ENCODE data around the gene GTF3A.

The GTF3A gene

DNA sequence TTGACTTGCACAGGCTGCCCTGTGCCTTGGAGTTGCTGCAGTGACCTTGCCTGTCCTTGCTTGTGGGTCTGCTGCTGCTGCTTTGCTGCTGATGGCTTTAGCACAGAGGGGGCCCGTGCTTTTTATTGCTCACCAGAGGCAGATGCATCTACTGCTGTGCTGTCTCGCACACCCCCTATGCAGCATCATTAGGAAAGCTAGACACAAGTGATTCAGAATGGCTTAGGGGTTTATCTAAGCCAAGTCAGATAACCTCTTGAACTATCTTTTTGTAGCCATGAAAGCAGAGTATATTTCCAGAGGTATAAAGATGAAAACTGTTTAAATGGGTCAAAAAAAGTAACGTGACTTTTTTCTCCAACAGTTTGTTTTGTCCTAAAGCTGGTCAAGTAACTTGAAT is 7.8 kb downstream of the GTF3A start:
- no peak for DNase-seq (ENCODE audit: low spot score)
- Histone ChIP-seq H3K27ac (no peak overlapping the region), H3K4me3 (no peak overlapping the region)
- TF ChIP-seq, protein P1, sequence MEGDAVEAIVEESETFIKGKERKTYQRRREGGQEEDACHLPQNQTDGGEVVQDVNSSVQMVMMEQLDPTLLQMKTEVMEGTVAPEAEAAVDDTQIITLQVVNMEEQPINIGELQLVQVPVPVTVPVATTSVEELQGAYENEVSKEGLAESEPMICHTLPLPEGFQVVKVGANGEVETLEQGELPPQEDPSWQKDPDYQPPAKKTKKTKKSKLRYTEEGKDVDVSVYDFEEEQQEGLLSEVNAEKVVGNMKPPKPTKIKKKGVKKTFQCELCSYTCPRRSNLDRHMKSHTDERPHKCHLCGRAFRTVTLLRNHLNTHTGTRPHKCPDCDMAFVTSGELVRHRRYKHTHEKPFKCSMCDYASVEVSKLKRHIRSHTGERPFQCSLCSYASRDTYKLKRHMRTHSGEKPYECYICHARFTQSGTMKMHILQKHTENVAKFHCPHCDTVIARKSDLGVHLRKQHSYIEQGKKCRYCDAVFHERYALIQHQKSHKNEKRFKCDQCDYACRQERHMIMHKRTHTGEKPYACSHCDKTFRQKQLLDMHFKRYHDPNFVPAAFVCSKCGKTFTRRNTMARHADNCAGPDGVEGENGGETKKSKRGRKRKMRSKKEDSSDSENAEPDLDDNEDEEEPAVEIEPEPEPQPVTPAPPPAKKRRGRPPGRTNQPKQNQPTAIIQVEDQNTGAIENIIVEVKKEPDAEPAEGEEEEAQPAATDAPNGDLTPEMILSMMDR (IDR thresholded peaks at IDR 0.05) = no peak

DNA sequence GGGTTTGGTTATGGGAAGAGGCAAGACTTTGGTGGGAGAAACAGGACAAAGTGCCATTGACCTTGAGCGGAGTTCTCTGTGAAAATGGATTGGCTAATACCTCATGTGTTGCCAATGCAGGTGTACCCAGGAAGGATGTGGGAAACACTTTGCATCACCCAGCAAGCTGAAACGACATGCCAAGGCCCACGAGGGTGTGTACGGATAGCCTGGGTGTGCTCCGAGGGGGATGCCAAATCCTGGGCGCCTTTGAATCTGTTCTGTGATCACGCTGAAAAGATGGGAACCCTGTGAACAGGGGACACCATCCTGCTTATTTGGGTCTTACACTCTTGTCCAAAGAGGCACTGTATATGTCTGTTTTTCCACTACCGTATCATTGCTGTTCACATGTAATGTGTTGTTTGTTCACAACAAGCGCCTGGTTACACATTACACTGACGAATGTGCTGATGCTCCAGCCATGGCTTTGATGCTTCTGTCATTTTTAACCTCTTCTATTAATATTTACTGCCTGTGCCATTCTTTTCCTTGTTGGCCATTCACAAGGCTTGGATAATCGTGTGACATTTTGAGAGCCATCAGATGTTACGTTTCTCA is 8.3 kb downstream of the GTF3A start:
- no peak overlapping the region for H3K27ac ChIP-seq
- H3K4me3 ChIP-seq = no peak overlapping the region
- TF ChIP-seq, protein P1 (IDR thresholded peaks at IDR 0.05) = no peak
- no peak for DNase-seq (ENCODE audit: low spot score)

DNA sequence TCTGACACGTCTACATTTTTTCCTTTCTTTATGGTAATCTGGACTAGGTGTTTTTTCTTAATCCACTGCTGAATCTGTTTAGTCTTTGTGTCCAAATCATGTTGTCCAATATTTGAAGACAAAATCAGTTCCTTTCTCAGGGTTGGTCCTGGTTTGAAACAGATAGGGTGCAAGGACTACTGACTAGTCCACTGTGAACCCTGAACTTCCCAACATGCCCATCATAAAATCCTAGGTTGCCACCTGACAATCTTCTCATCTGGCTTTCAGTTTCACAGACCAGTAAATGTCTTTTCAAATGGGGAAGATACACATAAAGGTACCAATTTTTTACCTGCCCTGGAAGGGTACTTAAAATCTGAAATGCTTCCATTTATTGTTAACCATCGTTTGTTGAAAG is 12.7 kb downstream of the GTF3A start:
- Histone ChIP-seq H3K4me3 (no peak overlapping the region), H3K27ac (no peak overlapping the region)
- no peak for DNase-seq (ENCODE audit: low spot score)
- TF ChIP-seq, protein P1 (IDR thresholded peaks at IDR 0.05) = no peak

DNA sequence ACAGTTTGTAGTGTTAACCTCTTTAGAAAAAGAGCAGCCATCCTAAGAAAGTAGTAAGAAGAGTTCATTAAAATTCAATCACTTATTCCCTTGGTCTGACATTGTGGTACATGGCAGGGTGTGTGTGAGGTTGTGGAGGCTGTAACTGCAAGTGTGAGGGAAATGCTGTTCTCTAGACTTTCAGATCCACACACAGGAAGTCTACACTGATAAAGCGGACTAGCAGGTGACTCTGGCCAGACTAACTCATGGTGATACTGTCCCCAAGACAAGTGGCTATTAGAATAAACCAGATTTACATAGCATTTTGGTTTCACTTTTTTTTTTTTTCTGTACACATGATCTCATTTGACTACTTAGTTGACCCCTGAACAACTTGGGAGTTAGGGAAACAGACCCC is 16.0 kb downstream of the GTF3A start:
- TF ChIP-seq, protein P1 (IDR thresholded peaks at IDR 0.05) = no peak
- DNase-seq (ENCODE audit: low spot score) = no peak
- no peak overlapping the region for H3K4me3 ChIP-seq
- H3K27ac ChIP-seq = no peak overlapping the region

DNA sequence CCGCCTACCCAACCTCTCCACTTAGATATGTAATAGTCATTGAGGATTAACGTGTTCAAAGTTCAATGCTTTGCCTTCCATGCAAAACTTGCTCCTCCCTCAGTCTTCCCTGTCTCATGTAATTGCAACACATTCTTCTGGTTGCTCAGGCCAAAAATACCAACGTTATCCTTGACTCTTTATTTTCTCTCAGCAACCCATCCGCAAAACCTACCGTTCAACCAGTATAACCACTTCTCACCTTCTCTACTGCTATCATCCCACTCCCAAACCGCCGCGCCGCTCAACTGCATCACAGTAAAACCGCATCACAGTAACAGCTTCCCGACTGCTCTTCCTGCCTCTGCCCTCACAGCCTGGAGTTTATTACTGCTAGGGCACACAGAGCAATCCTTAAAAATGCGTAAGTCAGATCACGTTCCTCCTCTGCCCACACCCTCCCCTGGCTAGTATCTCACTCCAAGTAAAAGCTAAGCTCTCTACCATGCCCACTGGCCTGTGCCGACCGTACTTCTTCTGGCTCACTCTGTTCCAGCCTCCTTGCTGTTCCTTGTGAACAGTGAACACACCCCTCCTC is 17.7 kb downstream of the GTF3A start:
- no peak overlapping the region for H3K27ac ChIP-seq
- TF ChIP-seq, protein P1 (IDR thresholded peaks at IDR 0.05) = no peak
- DNase-seq (ENCODE audit: low spot score) = no peak
- H3K4me3 ChIP-seq = no peak overlapping the region

DNA sequence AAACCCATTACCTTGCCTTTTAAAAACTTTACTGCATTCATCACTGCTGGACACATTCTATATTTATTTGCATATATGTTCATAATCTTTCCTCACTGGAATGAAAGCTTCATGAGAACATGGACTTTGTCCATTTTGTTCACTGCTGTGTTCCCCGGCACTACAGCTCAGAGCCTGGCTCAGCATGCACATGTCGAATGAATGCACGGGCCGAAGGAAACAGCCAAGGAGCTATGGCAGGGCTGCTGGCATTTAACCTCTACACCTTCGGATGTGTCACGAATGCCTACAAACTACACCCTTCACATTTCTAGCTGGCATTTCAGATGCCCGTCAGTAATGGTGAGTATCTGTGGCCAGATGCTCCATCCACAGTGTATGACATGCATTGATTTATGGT is 18.4 kb downstream of the GTF3A start:
- Histone ChIP-seq H3K4me3 (no peak overlapping the region), H3K27ac (no peak overlapping the region)
- no peak for DNase-seq (ENCODE audit: low spot score)
- TF ChIP-seq, protein P1 (IDR thresholded peaks at IDR 0.05) = no peak

DNA sequence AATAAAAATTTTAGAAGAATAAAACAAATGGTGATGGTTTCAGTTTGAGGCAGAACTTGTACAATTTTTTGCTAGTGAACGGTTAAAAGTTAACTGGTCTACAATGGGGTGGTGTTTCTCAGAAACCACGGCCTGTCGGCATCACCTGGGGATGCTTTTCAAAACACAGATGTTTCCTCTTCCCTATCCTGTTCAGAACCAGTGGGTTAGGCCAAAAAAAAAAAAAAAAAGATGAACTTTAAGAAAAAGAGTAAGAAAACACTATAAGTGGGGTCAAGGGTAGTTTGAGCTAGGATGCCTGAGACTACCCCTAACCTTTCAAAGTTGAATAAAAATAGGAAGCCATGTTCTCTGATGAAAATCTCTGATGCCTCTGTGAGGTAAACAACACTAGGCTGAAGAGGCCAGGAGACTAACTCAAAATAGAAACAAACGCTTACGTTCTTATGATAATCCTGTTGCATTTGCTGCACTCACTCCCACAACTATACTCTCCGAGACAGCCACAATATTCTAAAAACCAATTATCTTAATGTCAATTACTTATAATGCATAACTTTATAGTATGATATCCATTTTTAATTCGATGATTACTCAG is 22.7 kb downstream of the GTF3A start:
- H3K27ac ChIP-seq = no peak overlapping the region
- TF ChIP-seq, protein P1 (IDR thresholded peaks at IDR 0.05) = no peak
- H3K4me3 ChIP-seq = no peak overlapping the region
- no peak for DNase-seq (ENCODE audit: low spot score)

Measured in coronary artery (tissue), 2 donors.